Smooth muscle cell of trachea (primary cell): ENCODE measurements around the gene CEP85. TPM values are rescaled to one million over a fixed set of nuclear protein-coding genes. Genes with fewer than 3 reads are reported as not detected.

Source experiments
- total RNA-seq: library from RNA; depleted of rRNA; stranded (reverse); fragments of >200 nt; gene quantifications from 2 replicates; pipeline ENCODE4 v1.2.1, GENCODE V29; 2014

Gene CEP85, protein sequence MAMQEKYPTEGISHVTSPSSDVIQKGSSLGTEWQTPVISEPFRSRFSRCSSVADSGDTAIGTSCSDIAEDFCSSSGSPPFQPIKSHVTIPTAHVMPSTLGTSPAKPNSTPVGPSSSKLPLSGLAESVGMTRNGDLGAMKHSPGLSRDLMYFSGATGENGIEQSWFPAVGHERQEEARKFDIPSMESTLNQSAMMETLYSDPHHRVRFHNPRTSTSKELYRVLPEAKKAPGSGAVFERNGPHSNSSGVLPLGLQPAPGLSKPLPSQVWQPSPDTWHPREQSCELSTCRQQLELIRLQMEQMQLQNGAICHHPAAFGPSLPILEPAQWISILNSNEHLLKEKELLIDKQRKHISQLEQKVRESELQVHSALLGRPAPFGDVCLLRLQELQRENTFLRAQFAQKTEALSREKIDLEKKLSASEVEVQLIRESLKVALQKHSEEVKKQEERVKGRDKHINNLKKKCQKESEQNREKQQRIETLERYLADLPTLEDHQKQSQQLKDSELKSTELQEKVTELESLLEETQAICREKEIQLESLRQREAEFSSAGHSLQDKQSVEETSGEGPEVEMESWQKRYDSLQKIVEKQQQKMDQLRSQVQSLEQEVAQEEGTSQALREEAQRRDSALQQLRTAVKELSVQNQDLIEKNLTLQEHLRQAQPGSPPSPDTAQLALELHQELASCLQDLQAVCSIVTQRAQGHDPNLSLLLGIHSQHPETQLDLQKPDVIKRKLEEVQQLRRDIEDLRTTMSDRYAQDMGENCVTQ
- 3.3 and 7.9 TPM in 2 replicates for total RNA-seq

DNA sequence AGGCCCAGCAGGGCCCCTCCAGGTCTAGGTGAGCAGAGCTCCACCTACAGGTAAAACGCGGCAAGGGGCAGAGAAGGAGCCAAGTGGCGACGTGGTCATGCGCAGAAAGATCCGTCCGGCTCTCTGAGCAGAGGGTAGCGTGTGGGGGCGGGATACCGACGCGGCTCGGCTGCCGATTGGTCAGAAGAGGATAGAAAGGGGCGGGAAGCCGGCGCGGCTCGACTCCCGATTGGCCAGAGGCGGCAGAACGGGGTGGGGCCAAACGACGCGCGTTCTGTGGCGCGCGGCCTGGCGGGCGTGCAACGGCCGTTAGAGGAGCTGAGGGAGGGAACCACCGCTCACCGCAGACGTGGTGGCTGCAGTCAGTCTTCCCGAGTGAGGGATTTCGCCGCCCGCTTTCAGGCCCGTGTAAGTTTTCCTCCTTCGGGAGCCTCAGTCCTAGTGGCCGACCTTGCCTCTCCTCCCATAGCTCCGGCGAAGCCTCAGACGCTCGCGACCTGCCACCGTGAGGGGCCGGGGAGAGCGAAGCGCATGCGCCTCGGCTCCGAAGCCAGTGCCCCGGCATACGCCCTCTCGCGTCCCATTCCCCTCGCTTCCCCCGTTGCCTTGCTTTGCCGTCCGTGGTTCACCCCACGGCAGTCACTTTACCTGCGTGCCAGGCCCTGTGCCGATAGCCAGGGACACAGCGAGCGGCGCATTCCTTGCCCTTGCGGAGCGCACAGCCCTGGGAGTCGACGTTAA, at the start of gene CEP85:
CEP85 (plus strand) TSS at position 298 of the 741 bp plus-strand sequence. CDS start 5,584 bp downstream, outside the sequence.

DNA sequence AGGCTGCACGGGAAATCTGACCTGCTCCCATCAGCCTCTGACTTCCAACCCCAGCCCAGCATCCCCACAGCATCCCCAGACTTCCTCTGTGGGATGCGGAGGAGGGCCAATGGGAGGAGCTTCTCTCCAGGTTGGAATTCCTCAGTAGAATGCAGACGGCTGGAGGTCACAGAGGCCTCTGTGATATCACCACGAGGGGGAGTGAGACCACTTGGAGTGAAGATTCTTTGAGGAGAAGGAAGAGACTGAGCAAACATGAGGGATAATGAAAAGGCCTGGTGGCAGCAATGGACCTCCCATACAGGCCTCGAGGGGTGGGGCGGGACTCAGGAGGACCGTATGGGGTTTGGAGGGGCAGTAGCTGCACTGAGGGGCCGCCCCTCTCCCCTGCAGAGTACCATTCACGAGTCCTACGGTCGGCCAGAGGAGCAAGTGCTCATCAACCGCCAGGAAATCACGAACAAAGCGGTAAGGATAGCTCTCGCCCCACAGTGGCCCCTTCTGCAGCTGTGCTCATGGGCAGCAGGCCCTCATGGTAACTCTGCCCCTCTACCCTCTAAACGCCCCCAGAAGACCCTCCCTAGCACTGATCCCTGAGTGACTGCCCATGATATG, 43.5 kb upstream of the CEP85 start, which contains the start of gene CATSPER4:
CATSPER4 (plus strand) TSS at position 230 of the 615 bp plus-strand sequence; CDS start at position 256, 26 bp downstream.

DNA sequence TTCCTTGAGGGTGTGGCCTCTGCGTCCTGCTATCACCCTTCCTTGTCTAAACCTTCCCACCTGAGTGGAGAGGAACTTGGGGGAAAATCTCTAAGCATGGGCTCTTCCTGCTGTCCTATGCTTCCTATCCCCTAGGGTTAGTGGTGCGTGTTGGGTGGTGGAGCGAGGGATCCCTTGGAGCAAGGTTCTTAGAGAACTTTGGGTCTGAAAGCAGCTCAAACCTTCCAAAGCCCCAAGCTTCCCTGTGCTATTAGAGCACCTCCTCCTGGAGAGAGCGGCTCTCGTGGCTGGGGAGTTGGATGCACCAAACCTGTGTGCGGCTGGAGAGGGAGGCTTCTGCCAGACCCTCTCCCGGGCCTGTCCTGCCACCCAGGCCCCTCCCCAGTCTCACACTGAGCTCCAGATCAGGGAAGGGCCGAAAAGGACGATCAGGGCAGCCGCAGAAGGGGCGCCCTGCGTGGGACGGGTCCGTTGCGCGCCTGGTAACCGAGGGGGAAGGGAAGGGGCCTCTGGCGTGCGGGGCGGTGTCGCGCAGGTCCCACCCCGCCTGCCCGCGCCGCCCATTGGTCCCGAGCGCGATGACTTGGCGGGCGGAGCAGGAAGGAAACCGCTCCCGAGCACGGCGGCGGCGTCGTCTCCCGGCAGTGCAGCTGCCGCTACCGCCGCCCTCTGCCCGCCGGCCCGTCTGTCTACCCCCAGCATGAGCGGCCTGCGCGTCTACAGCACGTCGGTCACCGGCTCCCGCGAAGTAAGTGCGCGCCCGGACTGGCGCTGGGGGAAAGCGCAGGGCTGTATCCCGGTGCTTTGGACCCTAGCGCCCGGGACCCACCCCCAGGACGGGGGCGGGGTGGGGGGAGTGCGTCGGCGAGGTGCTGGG, 45.7 kb downstream of the CEP85 start, which contains the start of gene SH3BGRL3:
SH3BGRL3 (plus strand) TSS at position 631 of the 877 bp plus-strand sequence; CDS start at position 701, 70 bp downstream.

DNA sequence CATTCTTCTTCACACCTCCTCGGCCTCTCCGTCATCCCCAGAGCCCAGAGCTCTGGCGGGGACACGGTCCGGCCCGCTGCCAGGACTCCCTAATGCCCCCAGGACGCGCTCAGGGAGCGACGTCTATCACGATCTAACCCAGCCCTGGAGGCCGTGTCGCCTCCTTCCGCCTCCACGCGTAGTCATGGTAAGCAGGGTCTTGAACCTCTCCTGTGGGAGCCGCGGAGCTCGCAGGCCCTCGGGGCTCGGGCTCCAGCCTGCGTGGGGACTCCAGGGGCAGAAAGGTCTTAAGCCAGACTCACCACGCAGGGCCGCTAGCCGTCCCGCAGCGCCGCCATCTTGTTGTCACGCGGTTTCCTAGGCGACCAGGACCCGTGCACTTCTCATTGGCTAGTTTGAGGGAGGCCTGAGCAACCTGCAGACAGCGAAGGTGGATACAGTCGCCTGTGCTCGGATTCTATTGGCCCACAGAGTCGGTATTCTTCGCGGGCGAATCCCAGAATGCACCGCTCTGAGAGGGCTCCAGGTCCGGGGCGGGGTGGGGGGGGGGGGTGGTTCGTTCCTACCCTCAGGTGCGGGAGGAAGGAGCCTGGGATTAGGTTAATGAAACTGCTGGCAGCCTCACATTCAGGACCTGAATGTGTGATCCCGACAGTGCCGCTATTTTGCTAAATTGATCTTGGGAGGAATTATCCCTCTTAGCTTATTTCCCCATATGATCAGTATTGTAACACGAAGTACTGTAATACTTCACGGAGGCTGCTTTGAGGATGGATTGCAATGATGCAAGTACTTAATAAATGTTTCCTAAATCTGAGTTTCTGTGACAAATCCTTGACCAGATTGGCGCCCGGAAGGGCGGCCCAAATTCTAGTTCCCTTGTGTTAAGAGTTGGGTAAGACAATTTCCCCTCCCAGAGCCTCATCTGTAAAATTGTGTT, 72.6 kb downstream of the CEP85 start, which contains the start of gene UBXN11:
UBXN11 (minus strand) TSS at position 347 of the 940 bp plus-strand sequence. CDS start 3,753 bp downstream, outside the sequence.

DNA sequence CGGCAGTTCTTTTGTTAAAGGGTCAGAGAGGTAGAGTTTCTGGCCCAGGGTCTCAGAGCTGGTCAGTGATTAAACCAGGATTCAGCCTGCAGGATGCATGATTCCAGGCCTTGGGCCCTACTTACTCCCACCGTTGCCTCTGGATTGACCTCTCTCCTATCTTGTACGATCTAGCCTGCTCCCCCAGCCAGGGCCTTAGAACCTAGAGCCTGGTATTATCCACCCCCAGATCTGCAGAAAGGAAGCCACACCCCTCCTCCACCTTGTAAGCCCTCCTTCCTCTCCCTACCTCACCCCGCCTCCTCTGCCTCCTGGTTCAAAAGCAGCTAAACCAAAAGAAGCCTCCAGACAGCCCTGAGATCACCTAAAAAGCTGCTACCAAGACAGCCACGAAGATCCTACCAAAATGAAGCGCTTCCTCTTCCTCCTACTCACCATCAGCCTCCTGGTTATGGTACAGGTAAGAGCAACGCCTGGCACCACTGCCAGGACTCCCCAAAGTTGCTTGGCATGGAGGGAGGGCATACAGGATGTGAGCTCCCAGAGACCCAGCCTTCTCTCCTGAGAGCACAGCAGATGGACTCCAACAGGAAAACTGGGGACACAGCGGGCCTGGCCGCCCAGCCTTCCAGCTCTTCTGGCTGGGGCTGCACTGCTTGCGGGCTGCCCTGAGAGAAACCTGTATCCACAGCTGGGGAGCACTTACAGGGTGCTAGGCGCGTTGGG, 83.8 kb downstream of the CEP85 start, which contains the start of gene CD52:
CD52 (plus strand) TSS at position 347 of the 726 bp plus-strand sequence; CDS start at position 407, 60 bp downstream.

Other genes starting within 250 kb of the CEP85 start
- 11.9 and 39.6 TPM in 2 replicates for gene PAFAH2, start 236.1 kb upstream of the CEP85 start, total RNA-seq
- 0.29 and 0.83 TPM in 2 replicates for gene EXTL1, start 212.4 kb upstream of the CEP85 start, total RNA-seq
- gene SLC30A2, start 188.1 kb upstream of the CEP85 start, total RNA-seq: not detected in 2 replicates
- gene TRIM63, start 166.6 kb upstream of the CEP85 start, total RNA-seq: 0.15 TPM in 1 of 2 replicates, not detected in the other
- 2.6 and 4.4 TPM in 2 replicates for gene PDIK1L, start 122.4 kb upstream of the CEP85 start, total RNA-seq
- not detected in 2 replicates for gene FAM110D, start 75.1 kb upstream of the CEP85 start, total RNA-seq
- gene C1orf232, start 65.2 kb upstream of the CEP85 start, total RNA-seq: not detected in 2 replicates
- 15.3 and 23.2 TPM in 2 replicates for gene ZNF593, start 64.3 kb upstream of the CEP85 start, total RNA-seq
- not detected in 2 replicates for gene ZNF593OS, start 62.4 kb upstream of the CEP85 start, total RNA-seq
- gene CNKSR1, start 56.7 kb upstream of the CEP85 start, total RNA-seq: 0.17 TPM in 1 of 2 replicates, not detected in the other
- not detected in 2 replicates for gene CATSPER4, start 43.6 kb upstream of the CEP85 start, total RNA-seq
- gene SH3BGRL3, start 45.9 kb downstream of the CEP85 start, total RNA-seq: 36.8 and 70.3 TPM in 2 replicates
- 3.6 and 6.3 TPM in 2 replicates for gene UBXN11, start 72.4 kb downstream of the CEP85 start, total RNA-seq
- gene CD52, start 83.8 kb downstream of the CEP85 start, total RNA-seq: not detected in 2 replicates
- gene CRYBG2, start 119.9 kb downstream of the CEP85 start, total RNA-seq: under 0.01 TPM in 1 of 2 replicates, not detected in the other
- gene ZNF683, start 138.6 kb downstream of the CEP85 start, total RNA-seq: not detected in 2 replicates
- not detected in 2 replicates for gene LIN28A, start 176.6 kb downstream of the CEP85 start, total RNA-seq
- gene DHDDS, start 198.1 kb downstream of the CEP85 start, total RNA-seq: 58.6 and 67.2 TPM in 2 replicates
- gene HMGN2, start 238.2 kb downstream of the CEP85 start, total RNA-seq: 166 and 426 TPM in 2 replicates